Activated CD8-positive, alpha-beta memory T cell treated with anti-CD3 and anti-CD28 coated beads for 24 hours (primary cell): ENCODE results near the gene MRPL40.

Source experiments
- DNase-seq: peaks from one replicate; pipeline ENCODE4 v3.0.0-alpha.2; 2020

MRPL40 gene

GRCh38 chr22:19432133-19432851 lies at the start of gene MRPL40:
Gene MRPL40, plus strand, starts transcription at chr22:19432545. Its CDS starts 10 bp downstream, at chr22:19432555.
- peak; percentile 96 for DNase-seq

- peak; percentile 30 for DNase-seq
Measured at GRCh38 chr22:19383292-19383691, 49.1 kb upstream of the MRPL40 start.

GRCh38 chr22:19385221-19385906 lies 47.0 kb upstream of the MRPL40 start:
- peak; percentile 35 for DNase-seq

GRCh38 chr22:19386248-19386647 lies 46.1 kb upstream of the MRPL40 start:
- no peak for DNase-seq

GRCh38 chr22:19387038-19387437 lies 45.3 kb upstream of the MRPL40 start:
- no peak for DNase-seq

- DNase-seq, result peak; percentile 11
Measured at GRCh38 chr22:19387575-19387974, 44.8 kb upstream of the MRPL40 start.

- no peak for DNase-seq
Measured at GRCh38 chr22:19393704-19394103, 38.6 kb upstream of the MRPL40 start.

- DNase-seq, result no peak
Measured at GRCh38 chr22:19394274-19395050, 37.9 kb upstream of the MRPL40 start.

GRCh38 chr22:19395276-19395675 lies 37.1 kb upstream of the MRPL40 start:
- DNase-seq, result no peak

GRCh38 chr22:19396561-19396933 lies 35.8 kb upstream of the MRPL40 start:
- no peak for DNase-seq

- no peak for DNase-seq
Measured at GRCh38 chr22:19396934-19397733, 35.2 kb upstream of the MRPL40 start.

- DNase-seq, result no peak
Measured at GRCh38 chr22:19397734-19398104, 34.6 kb upstream of the MRPL40 start.

- no peak for DNase-seq
Measured at GRCh38 chr22:19398206-19398605, 34.1 kb upstream of the MRPL40 start.

- DNase-seq, result no peak
Measured at GRCh38 chr22:19398652-19399051, 33.7 kb upstream of the MRPL40 start.

GRCh38 chr22:19400881-19401280 lies 31.5 kb upstream of the MRPL40 start:
- DNase-seq, result no peak

GRCh38 chr22:19401483-19401882 lies 30.9 kb upstream of the MRPL40 start:
- no peak for DNase-seq

GRCh38 chr22:19402642-19403191 lies 29.6 kb upstream of the MRPL40 start:
- no peak for DNase-seq

GRCh38 chr22:19404676-19405075 lies 27.7 kb upstream of the MRPL40 start:
- no peak for DNase-seq

- no peak for DNase-seq
Measured at GRCh38 chr22:19405133-19405532, 27.2 kb upstream of the MRPL40 start.

GRCh38 chr22:19405652-19406051 lies 26.7 kb upstream of the MRPL40 start:
- no peak for DNase-seq

- DNase-seq, result no peak
Measured at GRCh38 chr22:19406281-19406811, 26.0 kb upstream of the MRPL40 start.

GRCh38 chr22:19406846-19407245 lies 25.5 kb upstream of the MRPL40 start:
- DNase-seq, result no peak
